ENCODE data around the gene BCAR3. TPM values are rescaled to one million over a fixed set of nuclear protein-coding genes. Genes with fewer than 3 reads are reported as not detected.

The BCAR3 gene
- polyA plus RNA-seq, 2 of the 4 experiments (the other 2 are of a cell fraction) = 31.6 to 33.4 TPM

- 100% methylated on average over 1 of the region's 2 CpGs for WGBS (ENCODE audit: missing lambda C conversion rate)
- CTCF ChIA-PET = interaction anchor here (0.9 to 1.3 kb wide), 3 partner anchors 12 to 165 kb away, joined by 4 to 5 read pairs (median 4); no protein-coding TSS in a partner anchor
- peak; percentile 36 to 50; a peak in 4 of 6 replicates for ATAC-seq
- no peak for TF ChIP-seq POLR2AphosphoS2 (conservative IDR thresholded peaks at IDR 0.05; ENCODE audit: low read length)
- no peak for TF ChIP-seq JUN (IDR thresholded peaks at IDR 0.05)
- TF ChIP-seq CHD4 (IDR thresholded peaks at IDR 0.05; ENCODE audit: borderline replicate concordance) = no peak
- no peak for TF ChIP-seq RAD21 (conservative IDR thresholded peaks at IDR 0.05 in 1 of 2, IDR thresholded peaks at IDR 0.05 in 1 of 2)
- no peak for TF ChIP-seq HEYL (CRISPR knock-in tag; IDR thresholded peaks at IDR 0.05)
- no peak for TF ChIP-seq EHMT2 (IDR thresholded peaks at IDR 0.05; ENCODE audit: low read depth)
- TF ChIP-seq ATOH8 (CRISPR knock-in tag; IDR thresholded peaks at IDR 0.05; ENCODE audit: low read depth) = no peak
- no peak for TF ChIP-seq ESRRA (IDR thresholded peaks at IDR 0.05; ENCODE audit: borderline replicate concordance, low read length)
- no peak for TF ChIP-seq BHLHE40 (IDR thresholded peaks at IDR 0.05; ENCODE audit: low read depth, low read length)
- TF ChIP-seq EHF (CRISPR knock-in tag; IDR thresholded peaks at IDR 0.05) = no peak
- no peak for TF ChIP-seq PBX3 (IDR thresholded peaks at IDR 0.05)
- no peak for TF ChIP-seq NPAS2 (CRISPR knock-in tag; IDR thresholded peaks at IDR 0.05; ENCODE audit: borderline replicate concordance)
- TF ChIP-seq SREBF2 (IDR thresholded peaks at IDR 0.05) = no peak
- TF ChIP-seq RNF2 (IDR thresholded peaks at IDR 0.05; ENCODE audit: borderline replicate concordance, low read depth) = no peak
- TF ChIP-seq ZC3H11A (IDR thresholded peaks at IDR 0.05) = no peak
- TF ChIP-seq GATA3 (IDR thresholded peaks at IDR 0.05; ENCODE audit: borderline replicate concordance) = no peak
- TF ChIP-seq HOXB5 (CRISPR knock-in tag; IDR thresholded peaks at IDR 0.05) = no peak
- TF ChIP-seq RARB (CRISPR knock-in tag; IDR thresholded peaks at IDR 0.05) = no peak
- no peak for FAIRE-seq
- POLR2A ChIA-PET = no interaction called here
- H3K4me3 ChIP-seq = no peak overlapping the region
- H3K4me1 ChIP-seq = peaks cover 34% of the 10 kb centered on the region
- no peak overlapping the region for H3K4me2 ChIP-seq
- peak overlapping the region in 1 of 2 experiments; percentile 17; a peak in 3 of 6 replicates for H3K27ac ChIP-seq
- DNase-seq (ENCODE audit: low read depth in 1 of 2, low spot score in 1 of 2) = no peak
- H3K9me3 ChIP-seq = no peaks in the 10 kb centered on the region
Observed at GRCh38 chr1:93648656-93649055, 33.0 kb downstream of the BCAR3 start.

- CTCF ChIA-PET = interaction anchor here (0.8 to 1.3 kb wide), 2 partner anchors 11 to 27 kb away, joined by 3 to 4 read pairs; no protein-coding TSS in a partner anchor
Observed at GRCh38 chr1:93641527-93641926, 40.1 kb downstream of the BCAR3 start.

GRCh38 chr1:93640656-93641440, 40.8 kb downstream of the BCAR3 start:
- POLR2A ChIA-PET = interaction anchor here (0.6 kb wide), 1 partner anchor 333 kb away, joined by 3 read pairs; no protein-coding TSS in a partner anchor
- CTCF ChIA-PET = interaction anchor here (0.8 to 1.3 kb wide), 4 partner anchors 10 to 173 kb away, joined by 3 to 4 read pairs (median 4); no protein-coding TSS in a partner anchor
- no peak for TF ChIP-seq HMGXB4 (CRISPR knock-in tag; IDR thresholded peaks at IDR 0.05; ENCODE audit: borderline replicate concordance)
- no peak for TF ChIP-seq MAX (IDR thresholded peaks at IDR 0.05)
- no peak for TF ChIP-seq USF2 (IDR thresholded peaks at IDR 0.05)
- no peak for TF ChIP-seq HES2 (IDR thresholded peaks at IDR 0.05)
- TF ChIP-seq NFE2L2 (conservative IDR thresholded peaks at IDR 0.05; ENCODE audit: low read length) = no peak

More at GRCh38 chr1:93641527-93641926, 40.1 kb downstream of the BCAR3 start:
- DNase-seq (ENCODE audit: low read depth in 1 of 2, low spot score in 1 of 2) (no peak), ATAC-seq (no peak), FAIRE-seq (no peak)
- no peak for TF ChIP-seq FOSL2 (IDR thresholded peaks at IDR 0.05)
- peak; percentile 46; the same call in 1 of the 2 replicates for TF ChIP-seq FOSL2 (CRISPR knock-in tag; IDR thresholded peaks at IDR 0.05)
- no peak for TF ChIP-seq JUNB (IDR thresholded peaks at IDR 0.05)
- no peak overlapping the region for H3K4me3 ChIP-seq
- H3K4me2 ChIP-seq = 0 out of 3 replicates have a peak overlapping the region, but pooled peaks have one; percentile 6
- POLR2A ChIA-PET = no interaction called here
- H3K27ac ChIP-seq = no peak overlapping the region
- H3K4me1 ChIP-seq = peaks cover 36% of the 10 kb centered on the region
- WGBS (ENCODE audit: missing lambda C conversion rate) = 77% methylated on average over 5 of the region's 5 CpGs
- H3K9me3 ChIP-seq = no peaks in the 10 kb centered on the region

More at GRCh38 chr1:93640656-93641440, 40.8 kb downstream of the BCAR3 start:
- H3K4me3 ChIP-seq = no peak overlapping the region
- H3K27ac ChIP-seq = no peak overlapping the region
- whole genome bisulfite sequencing (ENCODE audit: missing lambda C conversion rate) = 93% methylated on average over 8 of the region's 8 CpGs
- no peak for ATAC-seq
- no peak for FAIRE-seq
- H3K9me3 ChIP-seq = no peaks in the 10 kb centered on the region
- no peak overlapping the region for H3K4me2 ChIP-seq
- H3K4me1 ChIP-seq = peaks cover 36% of the 10 kb centered on the region
- no peak for DNase-seq (ENCODE audit: low read depth in 1 of 2, low spot score in 1 of 2)

Data from A549 (cell line).